Adrenal gland (tissue), 5 donors: ENCODE results near the gene CCNQ.

Source experiments
- CTCF ChIP-seq, 6 experiments: fragments of 450-650 bp in 4 of 6; fragments of 200-600 bp in 2 of 6; sonication (generic) in 1 of 6; IDR thresholded peaks; 1 replicate in 5 of 6; 2 replicates in 1 of 6; pipeline versions ENCODE4 v1.5.1 to v1.8.0; 2016 to 2021; ENCODE audit warnings: antibody characterized with exemption in 6 of 6, mild to moderate bottlenecking in 2 of 6, moderate library complexity in 1 of 6
- POLR2A ChIP-seq, 2 donors: fragments of 450-650 bp; IDR thresholded peaks; one replicate each; pipeline ENCODE4 v1.6.1; 2017; ENCODE audit warnings: antibody characterized with exemption in 2 of 2, mild to moderate bottlenecking in 2 of 2, moderate library complexity in 1 of 2
- donor health status: DM: no; HTN: no; CAD: no.

- TF ChIP-seq CTCF (IDR thresholded peaks at IDR 0.05): no peak
- TF ChIP-seq POLR2A (IDR thresholded peaks at IDR 0.05): no peak
Observed at GRCh38 chrX:153620576-153620975, 21.6 kb upstream of the CCNQ start.
